Stimulated activated naive CD8-positive, alpha-beta T cell treated with anti-CD3 and anti-CD28 coated beads, Interleukin-15, amount 100 ng/mL, for 72 hours (primary cell): ENCODE measurements around the gene RPTOR.

Source experiments
- ATAC-seq: fragments of 150-1000 bp; cut with Tn5 transposase; 2 replicates; pipeline ENCODE4 v1.10.0; 2021; ENCODE audit warnings: mild to moderate bottlenecking, moderate library complexity
- DNase-seq, 2 donors: peaks; one replicate each; pipeline ENCODE4 v3.0.0; 2021 to 2022
- H3K27ac Mint-ChIP-seq, 2 donors: one replicate each; pipeline ENCODE4 v1.8.0; 2022; ENCODE audit warnings: mild to moderate bottlenecking in 2 of 2, mixed read lengths in 2 of 2, moderate library complexity in 2 of 2
- H3K27me3 Mint-ChIP-seq: one replicate; pipeline ENCODE4 v1.8.0; 2022; ENCODE audit warnings: mixed read lengths
- H3K4me1 Mint-ChIP-seq: one replicate; pipeline ENCODE4 v1.8.0; 2022; ENCODE audit warnings: mild to moderate bottlenecking, mixed read lengths
- H3K4me3 Mint-ChIP-seq, 2 donors: one replicate each; pipeline ENCODE4 v1.8.0; 2022; ENCODE audit warnings: mild to moderate bottlenecking in 2 of 2, mixed read lengths in 2 of 2, moderate library complexity in 1 of 2
- H3K9me3 Mint-ChIP-seq, 2 donors: one replicate each; pipeline ENCODE4 v1.8.0; 2022; ENCODE audit warnings: mixed read lengths in 2 of 2

RPTOR gene

GRCh38 chr17:80720610-80721577 lies 176.3 kb downstream of the RPTOR start:
- peak overlapping the region; percentile 49 to 52 for H3K4me3 Mint-ChIP-seq
- peaks cover 71% of the 10 kb centered on the region for H3K4me1 Mint-ChIP-seq
- ATAC-seq (peak; percentile 96), DNase-seq (peak; percentile 39 to 74)
- no peaks in the 10 kb centered on the region for H3K9me3 Mint-ChIP-seq
- H3K27me3 Mint-ChIP-seq = no peaks in the 10 kb centered on the region
- H3K27ac Mint-ChIP-seq = peak overlapping the region; percentile 30 to 89

GRCh38 chr17:80722661-80723060 lies 178.0 kb downstream of the RPTOR start:
- ATAC-seq (no peak), DNase-seq (no peak)
- Mint-ChIP-seq H3K9me3 (no peaks in the 10 kb centered on the region), H3K4me1 (peaks cover 60% of the 10 kb centered on the region), H3K27me3 (no peaks in the 10 kb centered on the region), H3K27ac (no peak overlapping the region), H3K4me3 (no peak overlapping the region)

GRCh38 chr17:80724775-80725266 lies 180.2 kb downstream of the RPTOR start:
- Mint-ChIP-seq H3K9me3 (no peaks in the 10 kb centered on the region), H3K27ac (peak overlapping the region in 1 of 2 donors; percentile 23), H3K27me3 (no peaks in the 10 kb centered on the region), H3K4me1 (peaks cover 46% of the 10 kb centered on the region), H3K4me3 (no peak overlapping the region)
- no peak for ATAC-seq
- no peak for DNase-seq

- DNase-seq (no peak), ATAC-seq (no peak)
- Mint-ChIP-seq H3K4me1 (peaks cover 52% of the 10 kb centered on the region), H3K4me3 (no peak overlapping the region), H3K27ac (peak overlapping the region in 1 of 2 donors; percentile 84), H3K27me3 (no peaks in the 10 kb centered on the region), H3K9me3 (no peaks in the 10 kb centered on the region)
These were observed 180.9 kb downstream of the RPTOR start for GRCh38 chr17:80725517-80725916.

GRCh38 chr17:80726558-80727408 lies 182.1 kb downstream of the RPTOR start:
- Mint-ChIP-seq H3K27me3 (no peaks in the 10 kb centered on the region), H3K9me3 (no peaks in the 10 kb centered on the region), H3K4me3 (no peak overlapping the region), H3K4me1 (peaks cover 51% of the 10 kb centered on the region), H3K27ac (no peak overlapping the region)
- no peak for DNase-seq
- no peak for ATAC-seq

GRCh38 chr17:80727409-80727755 lies 182.7 kb downstream of the RPTOR start:
- Mint-ChIP-seq H3K4me3 (no peak overlapping the region), H3K27ac (no peak overlapping the region), H3K9me3 (no peaks in the 10 kb centered on the region), H3K27me3 (no peaks in the 10 kb centered on the region), H3K4me1 (peaks cover 46% of the 10 kb centered on the region)
- DNase-seq (no peak), ATAC-seq (no peak)

- H3K4me1 Mint-ChIP-seq = peaks cover 45% of the 10 kb centered on the region
- DNase-seq = no peak
- H3K4me3 Mint-ChIP-seq = no peak overlapping the region
- no peak overlapping the region for H3K27ac Mint-ChIP-seq
- no peak for ATAC-seq
- no peaks in the 10 kb centered on the region for H3K27me3 Mint-ChIP-seq
- no peaks in the 10 kb centered on the region for H3K9me3 Mint-ChIP-seq
These were observed 184.4 kb downstream of the RPTOR start for GRCh38 chr17:80729016-80729415.

- Mint-ChIP-seq H3K27me3 (no peaks in the 10 kb centered on the region), H3K4me3 (no peak overlapping the region), H3K27ac (peak overlapping the region in 1 of 2 donors; percentile 54), H3K9me3 (no peaks in the 10 kb centered on the region), H3K4me1 (peaks cover 45% of the 10 kb centered on the region)
- ATAC-seq (no peak), DNase-seq (no peak)
These were observed 185.1 kb downstream of the RPTOR start for GRCh38 chr17:80729761-80730160.

GRCh38 chr17:80730739-80731138 lies 186.1 kb downstream of the RPTOR start:
- Mint-ChIP-seq H3K4me1 (peaks cover 41% of the 10 kb centered on the region), H3K27me3 (no peaks in the 10 kb centered on the region), H3K27ac (peak overlapping the region; percentile 97 to 98), H3K9me3 (no peaks in the 10 kb centered on the region), H3K4me3 (peak overlapping the region; percentile 73 to 80)
- DNase-seq (no peak), ATAC-seq (peak; percentile 31)

- Mint-ChIP-seq H3K4me1 (peaks cover 45% of the 10 kb centered on the region), H3K27ac (peak overlapping the region; percentile 97 to 98), H3K4me3 (peak overlapping the region; percentile 73 to 80), H3K9me3 (no peaks in the 10 kb centered on the region), H3K27me3 (no peaks in the 10 kb centered on the region)
- no peak for DNase-seq
- peak; percentile 62 for ATAC-seq
These were observed 186.7 kb downstream of the RPTOR start for GRCh38 chr17:80731323-80731722.

GRCh38 chr17:80732268-80732667 lies 187.6 kb downstream of the RPTOR start:
- no peak for ATAC-seq
- DNase-seq = no peak
- H3K27me3 Mint-ChIP-seq = no peaks in the 10 kb centered on the region
- peaks cover 51% of the 10 kb centered on the region for H3K4me1 Mint-ChIP-seq
- no peak overlapping the region for H3K4me3 Mint-ChIP-seq
- H3K9me3 Mint-ChIP-seq = no peaks in the 10 kb centered on the region
- H3K27ac Mint-ChIP-seq = no peak overlapping the region

GRCh38 chr17:80737106-80738019 lies 192.7 kb downstream of the RPTOR start:
- no peak for DNase-seq
- H3K27ac Mint-ChIP-seq = peak overlapping the region in 1 of 2 donors; percentile 72
- H3K9me3 Mint-ChIP-seq = peaks cover 8 to 10% of the 10 kb centered on the region in 2 donors
- peak overlapping the region in 1 of 2 donors; percentile 26 for H3K4me3 Mint-ChIP-seq
- H3K27me3 Mint-ChIP-seq = no peaks in the 10 kb centered on the region
- ATAC-seq = peak; percentile 6
- H3K4me1 Mint-ChIP-seq = peaks cover 75% of the 10 kb centered on the region

GRCh38 chr17:80738020-80738808 lies 193.6 kb downstream of the RPTOR start:
- peaks cover 8 to 10% of the 10 kb centered on the region in 2 donors for H3K9me3 Mint-ChIP-seq
- no peaks in the 10 kb centered on the region for H3K27me3 Mint-ChIP-seq
- H3K4me3 Mint-ChIP-seq = peak overlapping the region; percentile 56 to 63
- peaks cover 83% of the 10 kb centered on the region for H3K4me1 Mint-ChIP-seq
- ATAC-seq = peak; percentile 39
- DNase-seq = no peak
- peak overlapping the region; percentile 72 to 79 for H3K27ac Mint-ChIP-seq
